AG08396 (cell line): ENCODE results near the gene TBC1D16.

Experiments used
- DNase-seq: peaks from one replicate; pipeline ENCODE4 v3.0.0; 2012; ENCODE audit warnings: low spot score, mixed read lengths

The TBC1D16 gene

DNA sequence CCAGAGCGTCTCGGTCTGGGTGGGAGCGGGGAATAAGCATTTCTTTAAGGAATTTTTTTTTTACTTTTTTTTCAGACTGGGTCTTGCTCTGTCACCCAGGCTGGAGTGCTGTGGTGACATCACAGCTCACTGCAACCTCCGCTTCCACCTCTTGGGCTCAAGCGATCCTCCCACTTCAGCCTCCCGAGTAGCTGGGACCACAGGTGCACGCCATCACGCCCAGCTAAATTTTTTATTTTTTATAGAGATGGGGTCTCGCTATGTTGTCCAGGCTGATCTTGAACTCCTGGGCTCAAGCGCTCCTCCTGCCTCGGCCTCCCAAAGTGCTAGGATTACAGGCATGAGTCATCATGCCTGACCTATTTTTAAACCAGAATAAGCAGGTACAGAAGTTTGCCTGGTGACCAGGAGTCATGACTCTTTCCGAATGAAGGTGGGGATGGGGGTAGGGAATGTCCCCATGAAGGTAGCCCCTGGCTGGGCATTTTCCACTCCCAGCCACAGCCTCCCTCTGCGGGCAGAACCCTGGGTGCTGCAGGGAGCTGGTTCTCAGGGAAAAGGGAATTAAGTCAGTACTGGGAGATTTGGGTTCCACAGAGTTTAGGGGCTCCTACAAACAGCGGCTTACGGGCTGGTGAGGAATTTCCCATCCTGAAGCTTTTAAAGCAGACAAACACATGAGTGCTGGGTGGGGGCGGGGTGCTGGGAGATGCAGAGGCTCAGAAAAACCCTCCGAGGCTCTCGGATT lies 48.3 kb downstream of the TBC1D16 start:
- no peak for DNase-seq

DNA sequence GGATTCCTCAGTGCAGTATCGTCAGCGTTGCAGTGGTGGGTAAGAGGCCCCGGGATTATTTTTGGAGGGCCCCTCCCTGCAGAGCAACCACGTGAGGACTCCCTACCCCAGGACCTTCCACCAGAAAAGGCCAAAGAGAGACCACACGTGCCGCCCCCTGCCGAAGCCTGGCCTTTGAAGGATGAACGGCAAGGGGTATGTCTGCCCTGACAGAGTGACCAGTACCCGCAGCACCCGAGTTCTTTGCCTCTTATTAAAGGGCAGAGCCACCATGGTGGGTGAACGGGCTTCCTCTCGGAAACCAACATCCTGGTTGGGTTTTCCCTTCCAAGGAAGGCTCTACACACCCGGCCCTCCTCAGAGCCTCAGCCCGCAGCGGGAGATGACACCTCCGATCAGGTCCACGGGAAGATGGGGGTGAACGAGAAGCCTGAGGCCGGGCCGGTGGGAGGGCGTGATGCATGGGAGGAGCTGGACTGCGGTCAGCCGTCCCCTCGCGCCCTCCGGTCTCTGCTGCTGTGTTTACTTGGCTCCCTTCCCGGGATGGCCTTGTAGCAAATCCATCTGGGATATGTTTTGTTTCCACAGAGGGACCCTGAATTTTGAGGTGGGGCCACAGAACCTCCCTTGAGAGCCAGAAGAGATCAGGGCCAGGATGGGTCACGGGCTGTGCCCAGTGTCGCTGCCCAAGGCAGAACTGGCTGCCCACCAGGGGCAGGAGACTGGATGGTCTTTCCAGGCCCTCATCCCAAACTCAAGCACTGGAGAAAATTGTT lies 49.1 kb downstream of the TBC1D16 start:
- DNase-seq: peak; percentile 68

DNA sequence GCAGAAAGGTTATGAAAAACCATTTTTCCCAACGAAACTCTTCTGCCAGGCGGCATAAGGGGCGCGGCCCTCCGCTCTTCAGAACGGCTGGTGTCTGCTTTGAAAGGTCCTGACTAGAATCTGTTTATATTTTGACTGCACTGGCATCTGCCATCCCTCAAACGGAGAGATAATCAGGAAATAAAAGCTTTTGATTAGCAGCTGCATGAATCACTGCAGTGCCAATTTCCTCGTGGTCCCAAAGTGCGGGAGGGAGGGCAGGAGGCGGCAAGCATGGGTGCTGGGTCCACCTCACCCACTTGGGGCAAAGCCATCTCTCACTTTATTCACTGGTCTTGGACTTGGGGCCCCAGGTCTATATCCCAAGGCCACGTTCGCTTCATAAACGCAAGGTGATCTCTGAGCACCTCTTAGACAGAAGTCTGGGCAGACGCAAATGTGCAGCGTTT lies 49.7 kb downstream of the TBC1D16 start:
- no peak for DNase-seq

DNA sequence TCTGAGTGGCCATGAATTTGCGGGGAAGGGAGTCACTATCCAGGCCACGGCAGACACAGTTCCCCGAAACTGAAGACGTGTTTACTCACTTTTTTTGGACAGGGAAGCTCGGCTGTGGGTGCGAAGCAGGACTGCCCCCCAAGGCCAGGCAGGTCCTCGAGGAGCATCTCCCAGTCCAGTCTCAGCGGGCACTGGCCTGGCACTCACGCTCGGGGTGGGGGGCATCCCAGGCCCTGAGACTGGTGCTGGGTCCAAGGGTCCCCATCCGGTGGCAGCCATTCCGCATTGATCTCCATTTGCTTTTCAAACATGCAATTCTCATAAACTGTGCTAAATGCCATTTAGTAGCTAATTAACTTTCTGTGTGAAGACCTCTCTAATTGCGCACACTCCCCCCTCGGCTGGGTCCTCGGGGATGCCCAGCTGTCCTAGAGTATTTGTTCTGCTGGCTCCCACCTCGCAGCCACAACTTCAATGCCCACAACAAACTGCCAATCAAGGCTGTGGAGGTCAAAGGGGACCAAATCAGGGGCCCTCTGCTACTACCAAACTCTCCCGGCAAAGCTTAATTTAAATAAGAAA lies 50.2 kb downstream of the TBC1D16 start:
- DNase-seq: no peak

DNA sequence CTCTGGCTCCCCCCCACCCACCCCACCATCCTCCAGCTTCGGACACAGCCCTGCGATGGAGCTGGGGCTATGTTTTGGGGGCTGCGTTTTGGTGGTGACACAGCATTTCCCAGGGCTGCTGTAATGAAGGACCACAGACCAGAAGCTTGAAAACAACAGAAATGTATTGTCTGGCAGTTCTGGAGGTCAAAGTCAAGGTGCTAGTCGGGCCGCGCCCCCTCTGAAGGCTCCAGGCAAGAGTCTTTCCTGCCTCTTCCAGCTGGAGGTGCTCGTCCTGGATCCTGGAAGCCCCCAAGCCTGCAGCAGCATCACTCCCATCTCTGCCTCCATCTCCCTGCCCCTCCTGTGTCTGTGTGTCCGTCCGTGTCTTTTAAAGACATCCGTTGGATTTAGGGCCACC lies 50.8 kb downstream of the TBC1D16 start:
- no peak for DNase-seq

DNA sequence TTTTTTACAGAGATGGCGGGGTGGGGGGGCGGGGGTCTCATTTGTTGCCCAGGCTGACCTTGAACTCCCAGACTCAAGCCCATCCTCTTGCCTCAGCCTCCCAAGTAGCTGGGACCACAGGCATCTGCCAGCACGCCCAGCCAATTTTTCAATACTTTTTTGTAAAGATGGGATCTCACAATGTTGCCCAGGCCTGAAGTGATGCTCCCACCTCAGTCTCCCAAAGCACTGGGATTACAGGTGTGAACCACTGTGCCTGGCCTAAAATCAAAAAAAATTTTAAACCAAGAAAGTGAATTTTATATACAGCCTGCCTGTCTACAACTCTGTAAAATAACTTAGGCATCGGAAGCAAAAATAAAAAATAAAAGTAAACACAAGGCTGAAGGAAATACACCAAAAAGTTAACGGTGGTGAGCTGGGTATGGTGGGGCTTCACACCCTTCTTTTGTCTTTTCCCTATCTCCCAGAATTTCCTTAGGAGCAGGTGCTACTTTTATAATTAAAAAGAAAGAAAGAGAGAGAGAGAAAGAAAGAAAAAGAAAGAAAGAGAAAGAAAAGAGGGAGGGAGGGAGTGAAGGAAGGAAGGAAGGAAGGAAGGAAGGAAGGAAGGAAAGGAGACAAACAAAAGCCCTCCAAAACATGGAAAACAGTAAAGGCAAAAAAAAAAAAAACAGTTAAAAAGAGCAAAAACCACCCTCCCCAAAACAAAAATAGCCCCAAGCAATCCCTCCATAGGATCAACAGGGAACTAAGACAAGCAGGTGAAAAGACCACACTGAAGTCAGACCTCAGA lies 51.4 kb downstream of the TBC1D16 start:
- DNase-seq: no peak

DNA sequence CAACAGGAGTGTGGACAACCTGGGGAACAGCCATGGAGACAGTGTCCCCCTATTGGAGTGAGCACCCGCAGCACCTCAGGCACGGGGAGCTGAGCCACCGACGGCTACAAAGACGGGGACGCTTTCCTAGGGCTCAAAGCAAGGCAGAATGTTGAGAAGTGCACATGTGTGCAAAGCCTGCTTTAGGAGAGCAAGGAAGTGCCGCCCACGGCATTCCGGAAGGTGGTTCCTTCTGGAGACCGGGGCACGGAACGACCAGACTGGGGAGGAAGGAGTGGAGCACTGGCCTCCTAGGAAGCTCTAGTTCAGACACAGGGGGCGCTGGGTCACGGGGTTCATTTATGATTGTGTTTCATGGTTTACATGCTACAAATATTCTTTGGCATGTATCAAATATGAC lies 52.2 kb downstream of the TBC1D16 start:
- DNase-seq: no peak

DNA sequence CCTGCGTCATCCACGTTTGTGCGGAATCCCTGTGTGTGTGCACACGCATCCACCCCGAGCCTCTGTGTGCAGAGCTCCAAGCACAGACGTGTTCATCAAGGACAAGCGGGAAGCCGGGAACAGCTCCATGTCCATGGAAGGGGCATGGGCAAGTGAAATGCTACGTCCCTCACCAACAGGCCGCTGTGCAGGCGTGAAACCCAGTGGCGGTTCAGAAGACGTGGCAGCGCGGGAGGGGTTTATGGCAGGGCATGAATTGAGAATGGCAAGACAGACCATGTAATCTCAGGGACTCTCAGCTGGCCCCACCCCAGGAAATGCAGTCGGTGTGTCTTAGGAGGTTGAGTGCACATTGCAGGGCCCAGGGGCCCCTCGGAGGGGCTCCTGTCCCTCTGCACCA lies 52.7 kb downstream of the TBC1D16 start:
- no peak for DNase-seq

DNA sequence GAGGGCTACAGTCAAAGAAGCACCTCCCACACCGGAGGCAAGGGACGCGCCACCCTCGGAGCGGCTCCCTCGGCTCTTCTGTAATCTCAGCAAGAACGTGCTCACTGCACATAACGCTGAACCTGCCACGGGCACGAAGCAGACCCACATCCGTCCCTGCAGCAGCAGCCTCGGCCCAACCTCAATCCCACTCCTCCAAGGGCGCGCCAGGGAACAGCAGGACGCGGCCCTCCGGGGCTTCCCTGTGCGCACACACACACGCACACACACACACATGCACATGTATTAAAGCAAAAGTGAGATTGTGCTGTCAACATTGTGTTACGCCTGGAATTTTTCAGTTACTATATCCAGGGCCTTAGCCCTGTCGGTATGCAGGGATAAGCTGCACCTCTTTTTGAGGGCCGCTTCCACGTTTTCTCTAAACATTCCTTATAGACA lies 54.0 kb downstream of the TBC1D16 start:
- DNase-seq: no peak

DNA sequence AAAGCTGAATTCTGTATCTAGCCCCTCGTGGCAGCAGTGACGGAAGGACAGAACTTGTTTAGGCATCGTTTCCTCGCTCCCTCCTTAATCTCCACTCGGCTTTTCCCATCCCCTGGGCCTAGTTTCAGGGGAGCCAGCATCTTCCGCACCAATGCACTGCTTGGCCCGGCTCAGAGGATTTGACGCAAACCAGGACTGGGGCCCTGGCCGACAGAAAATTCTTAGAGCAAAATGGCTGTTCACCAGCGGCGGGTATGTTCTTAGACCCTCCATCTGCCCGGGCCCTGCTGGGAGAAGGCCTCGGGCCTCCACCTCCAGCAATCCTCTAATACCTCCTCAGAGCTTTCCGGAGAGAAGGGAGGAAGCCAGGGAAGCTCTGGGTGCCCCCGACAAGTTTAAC lies 54.6 kb downstream of the TBC1D16 start:
- DNase-seq: no peak

GRCh38 chr17:79980246-79981043 lies 55.2 kb downstream of the TBC1D16 start:
- no peak for DNase-seq

- no peak for DNase-seq
These were observed 55.9 kb downstream of the TBC1D16 start for GRCh38 chr17:79979816-79980215.

- DNase-seq: no peak
These were observed 56.4 kb downstream of the TBC1D16 start for GRCh38 chr17:79979221-79979741.

GRCh38 chr17:79978548-79978855 lies 57.2 kb downstream of the TBC1D16 start:
- no peak for DNase-seq

GRCh38 chr17:79977708-79978547 lies 57.7 kb downstream of the TBC1D16 start:
- no peak for DNase-seq

DNA sequence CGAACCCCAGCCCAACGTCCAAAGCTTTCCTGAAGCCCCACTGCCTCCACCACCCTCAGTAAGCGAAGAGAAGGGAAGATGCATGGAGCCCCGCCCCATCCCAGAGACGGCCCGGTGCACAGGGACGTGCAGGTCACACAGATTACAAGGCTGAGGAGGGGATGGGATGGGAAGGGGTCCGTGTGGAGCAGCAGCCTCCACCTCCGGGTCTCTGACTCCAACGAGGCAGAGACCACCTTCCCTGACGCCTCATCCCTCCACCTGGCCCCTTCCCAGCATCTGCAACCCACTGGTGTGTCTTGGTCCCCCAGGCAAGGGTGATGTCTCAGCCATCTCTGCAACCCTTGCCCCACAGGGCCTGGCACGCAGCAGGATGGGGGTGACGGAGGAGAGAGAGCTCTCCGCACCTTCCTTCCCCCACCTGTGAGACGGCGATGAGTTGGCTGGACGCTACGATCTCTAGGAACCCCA lies 58.5 kb downstream of the TBC1D16 start:
- DNase-seq: no peak

DNA sequence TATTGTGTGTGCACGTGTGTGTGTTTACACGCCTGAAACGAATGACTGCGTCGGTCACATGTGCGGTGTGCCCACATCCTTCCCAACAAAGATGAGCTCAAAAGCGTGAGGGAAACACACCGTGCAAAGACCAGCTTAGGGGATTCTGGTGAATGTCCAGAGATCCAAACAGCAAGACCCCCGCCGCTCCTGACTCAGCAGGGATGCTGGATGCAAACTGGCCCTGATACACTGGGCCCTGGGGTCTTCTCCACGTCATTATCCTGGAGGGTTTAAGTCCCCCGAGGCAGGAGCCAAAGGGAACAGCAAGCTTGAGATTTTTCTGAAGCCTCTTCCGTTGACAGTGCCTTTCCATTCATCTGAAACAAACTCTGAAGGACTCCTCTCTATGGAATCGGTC lies 59.2 kb downstream of the TBC1D16 start:
- no peak for DNase-seq

- DNase-seq: no peak
These were observed 60.1 kb downstream of the TBC1D16 start for GRCh38 chr17:79975498-79976134.

DNA sequence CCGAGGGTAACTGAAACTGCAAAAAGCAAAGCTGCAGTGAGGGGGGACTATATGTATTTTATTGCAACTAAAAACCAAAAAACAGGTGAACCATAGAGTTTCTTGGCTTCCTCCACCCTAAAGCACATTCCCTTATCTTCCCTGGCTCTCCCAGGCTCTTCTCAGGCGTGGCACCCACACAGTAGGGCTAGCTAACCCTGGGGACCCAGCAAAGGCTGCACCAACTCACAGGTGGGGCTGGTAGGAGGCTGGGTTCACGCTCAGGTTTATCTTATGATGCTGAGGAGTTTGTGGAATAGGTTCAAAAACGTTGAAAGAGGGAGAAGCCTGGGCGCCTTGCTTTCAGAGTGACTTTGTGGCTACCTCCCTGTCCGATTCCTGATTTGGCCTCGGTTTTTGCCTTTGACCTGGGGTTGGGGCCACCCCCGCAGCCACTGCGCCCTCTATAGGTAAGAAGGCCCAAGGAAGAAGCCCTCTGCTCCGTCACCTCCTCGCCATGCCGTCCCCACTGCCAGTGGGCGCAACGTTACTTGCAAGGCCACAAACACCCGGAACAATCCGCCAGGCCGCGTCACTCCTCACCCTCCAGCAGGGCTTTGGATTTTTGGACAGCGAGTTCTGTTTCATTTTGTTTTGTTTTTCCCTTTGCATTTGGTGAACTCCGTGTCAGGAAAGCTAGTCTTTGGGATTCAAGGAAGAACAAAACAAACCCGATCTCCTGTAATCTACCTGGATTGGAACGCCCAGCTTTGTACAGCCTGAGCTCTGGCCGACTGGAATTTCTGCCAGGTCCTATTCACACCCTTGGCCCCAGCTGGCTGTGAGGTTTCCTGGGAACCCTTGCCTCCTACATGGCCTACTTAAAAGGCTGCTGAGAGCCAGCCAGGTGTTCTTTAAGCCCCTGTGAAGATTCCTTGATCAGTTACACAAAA lies 60.8 kb downstream of the TBC1D16 start:
- DNase-seq: no peak
